ENCODE results near the gene INPP5F. TPM values are rescaled to one million over a fixed set of nuclear protein-coding genes. Genes with fewer than 3 reads are reported as not detected.

INPP5F gene, protein sequence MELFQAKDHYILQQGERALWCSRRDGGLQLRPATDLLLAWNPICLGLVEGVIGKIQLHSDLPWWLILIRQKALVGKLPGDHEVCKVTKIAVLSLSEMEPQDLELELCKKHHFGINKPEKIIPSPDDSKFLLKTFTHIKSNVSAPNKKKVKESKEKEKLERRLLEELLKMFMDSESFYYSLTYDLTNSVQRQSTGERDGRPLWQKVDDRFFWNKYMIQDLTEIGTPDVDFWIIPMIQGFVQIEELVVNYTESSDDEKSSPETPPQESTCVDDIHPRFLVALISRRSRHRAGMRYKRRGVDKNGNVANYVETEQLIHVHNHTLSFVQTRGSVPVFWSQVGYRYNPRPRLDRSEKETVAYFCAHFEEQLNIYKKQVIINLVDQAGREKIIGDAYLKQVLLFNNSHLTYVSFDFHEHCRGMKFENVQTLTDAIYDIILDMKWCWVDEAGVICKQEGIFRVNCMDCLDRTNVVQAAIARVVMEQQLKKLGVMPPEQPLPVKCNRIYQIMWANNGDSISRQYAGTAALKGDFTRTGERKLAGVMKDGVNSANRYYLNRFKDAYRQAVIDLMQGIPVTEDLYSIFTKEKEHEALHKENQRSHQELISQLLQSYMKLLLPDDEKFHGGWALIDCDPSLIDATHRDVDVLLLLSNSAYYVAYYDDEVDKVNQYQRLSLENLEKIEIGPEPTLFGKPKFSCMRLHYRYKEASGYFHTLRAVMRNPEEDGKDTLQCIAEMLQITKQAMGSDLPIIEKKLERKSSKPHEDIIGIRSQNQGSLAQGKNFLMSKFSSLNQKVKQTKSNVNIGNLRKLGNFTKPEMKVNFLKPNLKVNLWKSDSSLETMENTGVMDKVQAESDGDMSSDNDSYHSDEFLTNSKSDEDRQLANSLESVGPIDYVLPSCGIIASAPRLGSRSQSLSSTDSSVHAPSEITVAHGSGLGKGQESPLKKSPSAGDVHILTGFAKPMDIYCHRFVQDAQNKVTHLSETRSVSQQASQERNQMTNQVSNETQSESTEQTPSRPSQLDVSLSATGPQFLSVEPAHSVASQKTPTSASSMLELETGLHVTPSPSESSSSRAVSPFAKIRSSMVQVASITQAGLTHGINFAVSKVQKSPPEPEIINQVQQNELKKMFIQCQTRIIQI
- total RNA-seq = 10 to 100 TPM in 3 of 6 donors, 1 to 10 TPM in 3; 6.7 to 14.4 (median 10.1) TPM

DNA sequence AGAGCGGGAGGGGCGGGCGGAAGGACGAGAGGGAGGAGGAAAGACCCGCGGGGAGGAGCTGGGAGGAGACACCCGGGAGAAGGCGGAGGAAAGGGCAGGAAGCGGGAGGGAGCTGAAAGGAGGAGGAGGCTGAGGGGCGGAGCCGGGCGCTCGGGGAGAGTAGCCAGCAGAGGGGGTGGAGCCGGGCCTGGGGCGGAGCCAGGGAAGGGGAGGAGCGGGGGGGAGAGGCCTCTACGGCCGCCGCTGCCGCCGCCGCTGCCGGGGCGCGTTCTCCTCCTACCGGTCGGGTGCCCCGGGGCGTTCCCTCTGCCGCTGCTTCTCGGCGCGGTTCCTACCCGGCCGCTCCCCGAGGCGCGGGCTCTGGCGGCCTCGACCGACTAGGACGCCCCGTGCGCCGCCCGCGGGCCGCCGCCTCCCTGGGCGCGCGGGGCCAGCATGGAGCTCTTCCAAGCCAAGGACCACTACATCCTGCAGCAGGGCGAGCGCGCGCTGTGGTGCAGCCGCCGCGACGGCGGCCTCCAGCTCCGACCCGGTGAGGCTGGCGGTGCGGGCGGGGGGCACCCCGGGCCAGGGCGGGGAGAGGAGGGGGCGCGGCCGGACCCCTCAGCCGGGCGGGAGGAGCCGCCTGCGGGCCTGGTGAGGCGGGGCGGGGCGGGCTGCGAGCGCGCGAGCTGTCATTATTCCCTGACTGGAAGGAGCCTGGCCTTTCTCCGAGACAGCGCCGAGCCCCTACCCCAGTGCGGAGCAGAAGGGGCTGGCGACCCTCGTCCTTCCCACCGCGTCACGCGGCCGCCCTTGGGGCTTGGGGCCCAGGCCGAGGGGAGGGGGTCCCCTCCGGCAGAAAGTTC is at the start of gene INPP5F:
TSS of gene INPP5F (plus strand) at position 223 of the 848 bp plus-strand sequence. CDS start at position 436, 213 bp downstream.
- Histone ChIP-seq H3K27me3 (no peaks in the 10 kb centered on the region), H3K9me3 (no peaks in the 10 kb centered on the region), H3K4me3 (peak within 1 kb of the TSS; percentile 79 to 98 (median 90)), H3K27ac (peak within 1 kb of the TSS; percentile 93 to 96 (median 94)), H3K4me1 (peaks cover 14 to 23% (median 19%) of the 10 kb centered on the region in 4 donors), H3K36me3 (no peaks in the 10 kb centered on the region)
- WGBS, 2 donors = 0 to 1% methylated on average over 38 to 42 of the region's 95 CpGs
- ATAC-seq (ENCODE audit: low FRiP score in 2 of 2) (peak; percentile 99 to 100), DNase-seq (peak; percentile 99 to 100)
- TF ChIP-seq, protein P1, sequence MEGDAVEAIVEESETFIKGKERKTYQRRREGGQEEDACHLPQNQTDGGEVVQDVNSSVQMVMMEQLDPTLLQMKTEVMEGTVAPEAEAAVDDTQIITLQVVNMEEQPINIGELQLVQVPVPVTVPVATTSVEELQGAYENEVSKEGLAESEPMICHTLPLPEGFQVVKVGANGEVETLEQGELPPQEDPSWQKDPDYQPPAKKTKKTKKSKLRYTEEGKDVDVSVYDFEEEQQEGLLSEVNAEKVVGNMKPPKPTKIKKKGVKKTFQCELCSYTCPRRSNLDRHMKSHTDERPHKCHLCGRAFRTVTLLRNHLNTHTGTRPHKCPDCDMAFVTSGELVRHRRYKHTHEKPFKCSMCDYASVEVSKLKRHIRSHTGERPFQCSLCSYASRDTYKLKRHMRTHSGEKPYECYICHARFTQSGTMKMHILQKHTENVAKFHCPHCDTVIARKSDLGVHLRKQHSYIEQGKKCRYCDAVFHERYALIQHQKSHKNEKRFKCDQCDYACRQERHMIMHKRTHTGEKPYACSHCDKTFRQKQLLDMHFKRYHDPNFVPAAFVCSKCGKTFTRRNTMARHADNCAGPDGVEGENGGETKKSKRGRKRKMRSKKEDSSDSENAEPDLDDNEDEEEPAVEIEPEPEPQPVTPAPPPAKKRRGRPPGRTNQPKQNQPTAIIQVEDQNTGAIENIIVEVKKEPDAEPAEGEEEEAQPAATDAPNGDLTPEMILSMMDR (IDR thresholded peaks at IDR 0.05) = peak in 5 of 6 experiments; percentile 35 to 72 (median 57)
- TF ChIP-seq EP300 (IDR thresholded peaks at IDR 0.05) (no peak), POLR2A (IDR thresholded peaks at IDR 0.05) (peak in 3 of 4 donors; percentile 40 to 69 (median 49)), POLR2AphosphoS5 (IDR thresholded peaks at IDR 0.05) (no peak)

- peaks cover 5 to 28% (median 21%) of the 10 kb centered on the region in 4 donors for H3K4me1 ChIP-seq
- 91% methylated on average over 6 of the region's 6 CpGs for WGBS, 2 donors
- H3K36me3 ChIP-seq = peaks cover 38 to 59% (median 51%) of the 10 kb centered on the region in 4 donors
- no peak for TF ChIP-seq EP300 (IDR thresholded peaks at IDR 0.05)
- no peak for TF ChIP-seq POLR2AphosphoS5 (IDR thresholded peaks at IDR 0.05)
- TF ChIP-seq, protein P1 (IDR thresholded peaks at IDR 0.05) = no peak
- no peak for TF ChIP-seq POLR2A (IDR thresholded peaks at IDR 0.05)
- no peak overlapping the region for H3K27ac ChIP-seq
- no peaks in the 10 kb centered on the region for H3K9me3 ChIP-seq
- no peak overlapping the region for H3K4me3 ChIP-seq
- H3K27me3 ChIP-seq = no peaks in the 10 kb centered on the region
- ATAC-seq (ENCODE audit: low FRiP score in 2 of 2) = no peak
- DNase-seq = no peak
These were observed 48.7 kb upstream of the INPP5F start for GRCh38 chr10:119677126-119677525.

DNA sequence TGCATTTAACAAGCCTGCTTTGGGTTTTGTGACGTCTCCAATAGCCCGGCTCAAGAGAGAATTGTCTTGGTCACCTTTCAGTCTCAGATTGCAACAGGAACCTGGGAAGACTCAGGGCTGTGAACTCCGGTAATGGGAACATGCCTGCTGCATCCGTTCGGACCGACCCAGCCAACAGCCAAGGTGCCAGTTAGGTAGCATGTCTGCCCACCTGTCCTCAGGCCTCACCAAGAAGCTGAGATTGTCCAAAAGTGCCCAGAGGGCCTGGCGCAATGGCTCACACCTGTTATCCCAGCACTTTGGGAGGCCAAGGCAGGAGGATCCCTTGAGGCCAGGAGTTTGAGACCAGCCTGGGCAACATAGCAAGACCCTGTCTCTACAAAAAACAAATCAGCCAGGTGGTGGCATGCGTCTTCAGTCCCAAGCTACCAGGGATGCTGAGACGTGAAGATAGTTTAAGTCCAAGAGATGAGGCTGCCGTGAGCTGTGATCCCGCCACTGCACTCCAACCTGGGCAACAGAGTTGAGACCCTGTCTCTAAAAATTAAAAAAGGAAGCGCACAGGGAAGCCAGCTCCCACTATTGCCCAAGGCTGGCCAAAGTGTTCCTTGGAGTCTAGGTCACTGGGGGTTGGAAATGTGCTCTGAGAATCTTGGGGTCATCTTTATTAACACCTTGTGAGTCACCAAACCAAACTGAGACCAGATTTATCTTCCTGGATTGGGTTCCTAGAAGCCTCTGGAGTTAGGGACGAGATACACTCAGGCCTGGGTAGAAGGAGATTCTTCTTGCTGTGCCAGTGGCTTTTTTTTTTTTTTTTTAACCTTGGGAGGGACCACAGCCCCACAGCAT is 47.7 kb upstream of the INPP5F start:
- Histone ChIP-seq H3K27ac (no peak overlapping the region), H3K27me3 (no peaks in the 10 kb centered on the region), H3K4me1 (peaks cover 12 to 33% (median 24%) of the 10 kb centered on the region in 4 donors), H3K9me3 (no peaks in the 10 kb centered on the region), H3K36me3 (peaks cover 28 to 49% (median 41%) of the 10 kb centered on the region in 4 donors), H3K4me3 (no peak overlapping the region)
- 94 to 95% methylated on average over 13 of the region's 13 CpGs for WGBS, 2 donors
- DNase-seq (no peak), ATAC-seq (ENCODE audit: low FRiP score in 2 of 2) (no peak)
- TF ChIP-seq POLR2AphosphoS5 (IDR thresholded peaks at IDR 0.05) (no peak), POLR2A (IDR thresholded peaks at IDR 0.05) (no peak), EP300 (IDR thresholded peaks at IDR 0.05) (no peak)
- TF ChIP-seq, protein P1 (IDR thresholded peaks at IDR 0.05) = no peak

Measured in upper lobe of left lung (tissue), 6 donors.